GM12891 (cell line): ENCODE data around the gene DNASE2.

ENCODE experiments used
- POLR2A ChIP-seq: IDR thresholded peaks from 2 replicates; pipeline ENCODE4 v1.6.1; 2011; ENCODE audit warnings: low read depth, low read length, control low read depth
- POLR2AphosphoS5 ChIP-seq: IDR thresholded peaks from 2 replicates; pipeline ENCODE4 v1.6.1; 2011; ENCODE audit warnings: low read depth, low read length, control low read depth
- POU2F2 ChIP-seq: IDR thresholded peaks from 2 replicates; pipeline ENCODE4 v1.6.1; 2011; ENCODE audit warnings: low read depth, mild to moderate bottlenecking, control low read depth, low read length, moderate library complexity
- TAF1 ChIP-seq: IDR thresholded peaks from 2 replicates; pipeline ENCODE4 v1.6.1; 2011; ENCODE audit warnings: low read depth, low read length, control low read depth

DNA sequence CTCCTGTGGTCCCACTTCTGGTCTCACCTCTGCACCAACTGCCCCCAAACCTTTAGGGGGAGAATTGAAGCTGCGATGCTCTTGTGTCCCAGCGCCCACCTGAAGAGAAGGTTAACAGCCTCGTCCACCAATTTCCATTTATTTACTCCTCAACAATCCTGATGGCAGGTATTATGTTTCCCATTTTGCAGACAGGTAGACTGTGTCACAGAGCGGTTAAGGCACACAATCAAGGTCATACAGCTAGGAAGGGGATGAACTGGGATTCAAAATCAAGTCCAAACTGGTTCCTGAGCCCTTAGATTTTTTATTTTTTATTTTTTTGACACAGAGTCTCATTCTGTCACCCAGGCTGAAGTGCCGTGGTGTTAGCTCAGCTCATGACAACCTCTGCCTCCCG is 6.2 kb downstream of the DNASE2 start:
- TF ChIP-seq TAF1 (no peak), POLR2A (no peak), POLR2AphosphoS5 (no peak), POU2F2 (no peak)
